ENCODE results near the gene SEZ6.

The SEZ6 gene

DNA sequence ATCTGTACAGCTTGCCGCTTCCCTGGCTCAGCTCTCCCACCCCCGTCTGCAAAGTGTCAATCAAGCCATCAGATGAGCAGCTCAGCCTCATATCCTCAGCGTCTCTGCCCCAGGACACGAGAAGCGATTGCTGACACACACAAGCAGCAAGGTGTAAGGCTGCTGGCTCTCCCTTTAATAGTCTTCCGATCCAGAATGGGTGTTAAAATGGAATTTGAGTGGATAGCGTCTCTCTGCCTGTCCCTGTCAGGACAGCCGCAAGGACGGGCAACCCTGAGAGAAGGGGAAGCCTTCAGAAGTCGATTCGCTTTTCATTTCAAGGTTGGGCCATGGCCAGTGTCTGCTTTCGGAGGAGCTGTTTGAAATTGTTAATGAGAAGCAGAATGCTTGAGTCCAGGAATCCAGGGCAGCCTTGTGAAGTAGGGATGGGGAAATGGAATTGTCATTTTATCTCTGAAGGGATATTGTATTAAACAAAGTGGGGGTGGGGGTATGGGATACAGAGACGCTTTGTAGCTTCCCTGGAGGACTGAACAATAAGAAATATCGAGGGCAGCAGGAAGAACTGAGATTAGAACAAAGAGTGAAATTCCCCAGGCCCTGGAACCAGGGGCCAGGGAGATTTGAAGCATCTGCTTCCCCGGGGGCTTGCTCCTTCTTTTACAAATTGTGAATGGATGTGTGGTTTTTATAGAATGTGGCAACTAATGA, 32.4 kb upstream of the SEZ6 start:
- DNase-seq (ENCODE audit: low read depth, low spot score), result no peak

DNA sequence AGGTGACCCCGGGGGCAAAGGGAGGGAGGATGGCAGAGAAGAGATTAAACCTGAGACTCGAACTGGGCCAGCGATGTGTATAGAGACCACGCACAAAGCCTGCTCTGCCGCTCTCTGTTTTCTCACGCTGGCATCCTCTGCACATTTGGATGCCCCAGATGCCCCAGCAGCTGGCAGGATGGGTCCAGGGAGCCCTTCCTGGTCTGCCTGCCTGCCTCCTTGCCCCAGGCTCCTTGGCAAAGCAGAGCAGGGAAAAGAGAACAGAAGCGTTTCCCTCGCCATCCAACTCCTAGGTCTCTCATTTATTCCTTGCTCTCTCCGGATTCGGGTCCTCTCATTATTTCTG, 31.9 kb upstream of the SEZ6 start:
- DNase-seq (ENCODE audit: low read depth, low spot score), result no peak

DNA sequence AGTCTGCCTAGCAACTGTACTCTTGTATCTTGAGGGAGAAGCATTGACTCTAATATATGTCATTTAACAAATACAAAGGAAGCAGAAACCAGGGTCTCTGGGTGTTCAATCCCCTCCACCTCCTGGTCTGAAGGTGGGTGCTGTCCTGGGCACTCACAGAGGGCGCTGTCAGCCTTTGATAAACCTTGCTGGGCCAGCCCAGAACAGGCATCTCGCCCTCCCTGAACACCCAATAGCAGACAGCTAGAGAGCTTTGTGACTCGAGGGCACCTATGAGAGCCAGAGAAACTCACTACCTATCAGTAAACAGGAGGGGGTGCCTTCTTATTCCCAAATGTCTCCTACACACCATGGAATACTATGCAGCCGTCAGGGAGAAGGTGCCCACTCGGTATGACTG, 30.8 kb upstream of the SEZ6 start:
- no peak for DNase-seq (ENCODE audit: low read depth, low spot score)

DNA sequence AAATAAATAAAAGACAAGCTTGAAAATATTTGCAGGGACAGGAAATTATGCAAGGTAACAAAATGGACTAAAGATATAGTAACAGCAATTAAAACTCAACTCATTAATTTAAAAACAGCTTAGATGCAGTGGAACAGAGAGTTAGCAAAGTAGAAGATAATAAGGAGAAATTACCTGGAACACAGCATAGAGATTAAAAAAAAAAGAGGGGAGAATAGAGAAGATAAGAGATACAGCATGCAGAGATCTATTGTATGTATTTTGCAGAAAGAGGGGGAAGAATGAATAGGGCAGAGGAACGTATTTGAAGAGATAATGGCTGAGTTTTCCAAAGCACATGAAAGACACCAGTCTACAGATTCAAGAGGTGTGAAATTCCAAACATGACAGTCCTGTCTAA, 28.7 kb upstream of the SEZ6 start:
- DNase-seq (ENCODE audit: low read depth, low spot score), result no peak

DNA sequence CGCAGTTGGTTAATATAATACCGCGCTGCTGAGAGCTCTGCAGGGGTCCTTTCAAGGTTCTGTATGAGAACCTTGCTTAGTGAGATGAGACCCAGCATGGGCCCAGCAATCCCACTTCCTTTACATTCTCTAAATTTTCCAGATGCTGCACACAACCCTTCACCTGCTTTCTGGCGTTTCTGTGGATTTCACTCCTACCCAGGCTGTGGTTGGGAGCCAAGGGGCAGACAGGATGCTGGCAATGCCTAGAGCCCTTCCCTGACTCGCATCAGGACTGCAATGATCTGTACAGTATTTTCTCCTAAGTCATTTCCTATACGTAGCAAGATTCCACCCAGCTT, 27.0 kb upstream of the SEZ6 start:
- DNase-seq (ENCODE audit: low read depth, low spot score), result no peak

DNA sequence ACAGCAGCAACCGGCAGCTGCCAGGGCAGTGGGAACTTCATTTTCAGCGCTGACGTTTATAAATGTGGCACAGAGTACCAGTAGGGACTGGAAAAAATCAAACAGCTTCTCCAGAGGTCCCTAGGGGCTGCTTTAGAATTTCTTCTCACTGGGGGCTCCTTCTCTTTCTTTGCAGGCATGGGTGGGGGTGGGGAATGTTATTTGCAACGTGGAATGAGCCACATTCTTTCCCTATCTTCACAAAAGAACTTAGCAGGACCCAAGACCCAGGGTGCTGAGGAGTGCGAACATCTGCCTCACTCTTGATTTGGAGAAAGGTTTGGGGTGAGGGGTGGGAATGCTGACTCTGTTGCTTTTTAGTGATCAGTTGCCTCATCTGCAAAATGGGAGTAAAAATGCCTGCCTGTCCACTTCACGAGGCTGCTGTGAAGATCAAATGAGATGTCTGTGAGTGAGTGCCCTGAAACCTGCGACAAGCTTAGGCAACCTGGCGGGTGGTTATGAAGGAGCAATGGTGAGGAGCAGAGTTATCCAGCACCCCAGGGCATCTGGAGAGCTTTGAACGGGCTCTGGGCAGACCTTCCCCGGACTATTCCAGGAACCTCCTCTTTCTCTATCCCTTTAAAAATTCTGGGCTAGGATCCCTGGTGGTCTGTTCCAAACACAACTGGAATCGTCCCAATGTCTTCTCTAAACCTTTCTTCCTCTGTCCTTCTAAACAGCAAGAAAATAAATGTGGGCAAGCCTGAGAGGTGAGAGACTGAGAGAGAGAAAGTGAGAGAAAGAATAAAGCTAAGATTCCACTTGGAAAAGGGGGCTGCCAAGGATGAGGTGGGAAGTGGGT, 26.4 kb upstream of the SEZ6 start:
- no peak for DNase-seq (ENCODE audit: low read depth, low spot score)

DNA sequence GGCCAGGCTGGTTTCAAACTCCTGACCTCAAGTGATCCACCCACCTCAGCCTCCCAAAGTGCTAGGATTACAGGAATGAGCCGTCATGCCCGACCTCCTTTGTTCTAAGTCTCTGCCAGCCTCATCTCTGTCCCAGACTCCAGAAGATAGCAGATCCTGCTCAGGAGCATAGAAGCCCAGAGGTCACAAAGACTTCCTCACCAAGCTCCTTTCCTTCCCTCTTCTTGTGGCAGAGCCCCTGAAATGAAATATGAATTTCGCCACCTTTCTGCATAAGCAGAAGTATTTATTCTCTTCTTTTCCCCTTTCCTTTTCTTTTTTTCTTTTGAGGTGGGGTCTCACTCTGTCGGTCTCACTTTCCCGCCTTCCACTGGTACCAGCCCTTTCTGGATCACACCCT, 25.7 kb upstream of the SEZ6 start:
- DNase-seq (ENCODE audit: low read depth, low spot score), result no peak

DNA sequence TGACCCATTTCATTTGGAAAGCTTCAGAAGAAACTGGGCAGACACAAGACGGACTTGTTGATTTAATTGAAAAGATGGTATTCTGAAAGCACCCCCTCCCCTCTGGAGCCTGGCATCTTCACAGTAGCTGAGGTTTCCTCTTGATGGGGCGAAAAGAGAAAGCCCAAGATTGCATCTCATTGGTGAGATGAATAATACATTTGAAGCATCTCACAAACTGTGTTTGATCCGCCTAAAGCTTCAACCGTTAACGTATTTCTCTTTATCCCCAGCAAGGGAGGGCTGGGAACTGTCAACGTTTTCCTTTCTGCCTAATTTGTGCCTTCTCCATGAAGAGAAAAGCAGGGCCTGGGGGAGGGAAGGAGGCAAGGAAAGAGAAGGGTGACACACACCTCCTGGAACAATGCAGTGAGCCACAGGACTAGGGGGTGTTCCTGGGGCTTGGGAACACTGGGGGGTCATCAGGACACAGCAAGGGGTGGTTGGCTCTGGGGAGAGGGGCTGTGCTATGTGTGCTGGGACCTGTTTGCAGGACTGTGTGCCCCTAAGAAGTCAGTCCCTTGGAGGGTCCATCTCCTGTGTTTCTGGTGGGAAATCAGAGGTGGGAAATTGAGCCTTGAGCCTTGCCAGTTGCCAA, 18.6 kb upstream of the SEZ6 start:
- no peak for DNase-seq (ENCODE audit: low read depth, low spot score)

DNA sequence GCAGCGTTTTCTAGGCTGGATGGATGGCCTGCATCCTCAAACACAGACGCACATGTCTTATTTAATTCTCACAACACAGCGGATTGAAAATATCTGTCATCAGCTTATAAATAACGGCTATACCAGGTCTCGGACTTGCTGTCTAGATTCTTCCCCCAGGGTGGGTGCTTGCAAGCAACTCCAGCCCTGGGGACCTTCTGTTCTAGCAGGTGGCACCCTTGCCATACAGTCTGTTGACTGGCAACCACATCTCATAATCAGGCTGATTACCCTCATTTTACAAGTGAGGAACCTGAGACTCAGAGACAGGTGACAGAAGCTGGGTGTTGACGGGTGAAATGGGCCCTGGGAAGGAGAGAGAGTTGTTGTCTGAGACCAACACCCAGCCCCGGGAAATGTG, 16.2 kb upstream of the SEZ6 start:
- DNase-seq (ENCODE audit: low read depth, low spot score), result no peak

DNA sequence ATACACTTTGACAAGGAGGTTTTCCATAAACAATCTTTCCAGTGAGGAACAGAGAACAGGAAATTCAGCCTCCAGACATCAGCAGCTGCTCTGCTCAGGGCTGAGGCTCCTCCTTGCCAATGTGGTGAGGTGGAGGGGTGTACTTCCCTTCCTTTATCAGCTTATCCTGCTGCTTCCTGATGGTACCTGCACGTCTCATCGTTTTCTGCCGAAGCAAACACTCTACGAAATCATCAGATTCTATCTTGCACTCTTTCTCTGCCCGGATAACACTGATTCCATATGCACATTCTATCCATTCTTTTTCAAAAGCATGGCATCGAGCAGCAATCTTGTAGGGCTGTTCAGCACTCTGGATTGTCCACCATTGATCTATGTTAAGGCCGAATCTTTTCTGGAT, 15.4 kb upstream of the SEZ6 start:
- no peak for DNase-seq (ENCODE audit: low read depth, low spot score)

DNA sequence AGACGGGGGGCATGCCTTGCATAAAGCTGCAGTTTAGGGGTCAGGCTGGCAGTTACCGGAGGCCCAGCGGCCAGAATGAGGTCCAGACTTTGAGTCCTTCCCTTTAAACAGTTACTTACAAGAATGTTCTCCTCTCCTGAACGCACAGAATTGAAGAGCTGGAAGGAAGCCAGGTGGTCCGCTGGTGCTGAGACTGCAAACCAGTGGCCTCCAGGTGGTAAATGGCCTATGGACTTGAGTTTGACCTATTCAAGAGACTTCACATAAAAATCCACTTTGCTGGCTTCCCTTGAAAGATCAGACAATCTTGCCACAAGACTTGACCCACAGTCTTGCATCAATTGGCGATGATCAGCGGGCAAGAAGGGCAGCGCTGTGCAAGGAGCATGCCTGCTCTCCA, 14.7 kb upstream of the SEZ6 start:
- no peak for DNase-seq (ENCODE audit: low read depth, low spot score)

DNA sequence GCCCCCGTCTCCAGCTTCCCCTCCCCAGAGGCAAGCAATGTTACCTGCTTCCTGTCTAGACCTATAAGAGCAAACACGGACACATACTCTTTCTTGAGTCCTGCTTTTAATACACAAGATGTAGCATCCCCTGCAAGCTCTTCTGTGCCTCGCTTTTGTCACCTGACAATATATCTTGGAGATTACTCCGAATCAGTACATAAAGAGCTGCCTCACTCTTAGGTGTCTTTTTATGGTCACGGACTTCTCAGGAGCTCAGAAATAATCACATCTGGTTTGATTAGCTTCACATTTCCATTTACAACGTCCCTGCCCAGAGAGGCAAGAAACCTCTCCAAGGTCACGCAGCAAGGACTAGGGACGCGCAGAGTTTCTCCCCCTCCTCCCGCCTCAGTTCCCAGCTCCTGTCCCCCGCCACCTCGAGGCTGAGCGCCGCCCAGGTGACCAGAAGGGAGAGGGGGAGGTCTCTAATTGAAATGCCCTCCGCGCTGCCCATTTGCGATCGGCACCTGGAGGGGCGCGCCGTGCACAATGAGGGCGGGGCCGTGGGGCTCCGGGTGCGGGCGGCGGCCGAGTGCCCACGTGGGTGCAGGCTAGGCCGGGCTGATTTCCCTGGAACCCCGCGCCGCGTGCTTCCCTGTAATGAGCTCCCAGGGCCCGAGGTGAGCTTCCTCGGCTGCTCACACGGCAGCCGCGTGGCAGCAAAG, 13.8 kb upstream of the SEZ6 start:
- no peak for DNase-seq (ENCODE audit: low read depth, low spot score)

DNA sequence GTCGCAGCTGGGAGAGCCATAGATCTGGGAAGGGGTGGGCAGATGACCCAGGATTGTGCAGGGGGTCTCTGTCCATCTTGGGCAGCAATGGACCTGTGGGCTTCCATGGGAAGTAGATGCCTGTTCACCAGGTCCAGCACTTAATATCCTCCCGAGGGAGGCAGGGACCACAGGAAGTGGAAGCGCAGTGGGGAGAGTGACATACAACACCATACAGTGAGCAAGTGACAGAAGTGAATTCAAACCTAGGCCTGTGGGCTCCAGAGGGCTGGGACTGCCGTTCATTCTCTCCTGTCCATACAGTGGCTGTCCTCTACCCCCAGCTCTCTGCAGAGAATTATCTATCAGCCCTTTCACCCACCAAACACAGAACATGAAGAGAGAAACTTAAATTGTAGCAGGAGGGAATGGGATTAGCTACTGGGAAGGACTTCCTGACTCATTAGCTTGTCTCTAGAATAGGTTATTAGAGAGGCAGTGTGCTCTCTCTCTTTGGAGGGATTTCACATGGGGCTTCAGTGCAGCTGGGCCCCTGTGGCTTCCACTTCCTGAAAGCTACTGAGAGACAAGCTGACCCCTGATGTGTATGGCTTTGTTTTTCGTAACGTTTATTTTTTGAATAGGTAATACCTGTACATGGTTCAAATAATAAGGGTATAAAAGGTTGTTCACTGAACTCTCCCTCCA, 13.1 kb upstream of the SEZ6 start:
- no peak for DNase-seq (ENCODE audit: low read depth, low spot score)

DNA sequence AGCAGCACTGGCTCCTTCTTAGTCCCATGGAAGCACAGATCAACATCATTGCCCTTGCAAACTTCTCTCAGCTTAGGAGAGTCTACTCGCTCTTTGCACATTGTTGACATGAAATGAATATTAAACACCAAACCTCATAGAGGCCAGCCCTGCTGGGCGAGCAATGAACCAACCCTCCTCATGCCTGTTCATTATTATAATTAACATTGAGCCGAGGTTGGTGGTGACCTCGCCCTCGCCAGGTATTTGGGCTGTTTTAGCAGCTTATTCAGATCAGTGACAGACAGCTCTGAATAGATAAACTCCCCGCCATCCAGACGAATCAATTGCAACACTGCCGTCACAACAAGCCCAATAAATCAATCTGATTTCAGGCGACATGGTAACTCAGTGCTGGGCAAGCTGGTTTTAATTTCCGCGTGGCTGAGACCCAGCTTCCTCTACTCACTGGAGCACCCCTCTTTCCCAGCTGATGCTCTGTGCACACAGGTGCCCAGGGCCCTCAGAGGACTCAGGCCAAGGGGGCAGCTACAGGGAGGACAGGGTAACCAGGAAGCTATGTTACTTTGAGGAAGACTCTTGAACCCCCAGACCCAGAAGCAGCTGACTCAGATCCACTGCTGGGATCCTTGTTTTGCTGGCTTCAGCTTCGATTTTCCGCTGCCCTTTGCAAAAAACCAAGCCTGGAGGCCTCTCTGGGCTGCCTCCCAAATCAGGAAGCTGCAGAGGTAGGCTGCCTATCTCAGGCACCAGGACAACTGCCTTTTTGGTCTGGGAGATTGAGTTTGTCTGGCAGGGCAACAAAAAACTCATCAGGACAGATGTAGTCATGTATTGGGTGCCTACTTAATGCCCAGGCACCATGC, 10.7 kb upstream of the SEZ6 start:
- DNase-seq (ENCODE audit: low read depth, low spot score), result no peak

DNA sequence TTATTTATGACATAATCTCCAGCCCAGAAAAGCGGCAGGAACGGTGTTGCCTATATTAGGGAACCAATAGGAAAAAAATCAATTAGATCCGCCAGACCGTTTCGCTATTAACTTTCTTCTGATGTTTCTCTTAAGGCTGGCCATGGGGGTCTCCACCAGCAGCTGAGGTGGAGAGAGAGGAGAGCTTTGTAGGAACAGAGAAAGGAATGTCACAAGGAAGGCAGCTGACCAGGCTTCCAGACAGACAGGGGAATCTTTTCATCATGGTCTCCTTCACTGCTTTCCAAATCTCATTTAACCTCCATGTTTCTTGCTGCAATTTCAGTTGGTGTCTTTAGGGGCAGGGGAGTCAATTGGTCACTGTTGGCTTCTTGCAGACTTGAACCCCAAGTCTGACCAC, 8.9 kb upstream of the SEZ6 start:
- no peak for DNase-seq (ENCODE audit: low read depth, low spot score)

DNA sequence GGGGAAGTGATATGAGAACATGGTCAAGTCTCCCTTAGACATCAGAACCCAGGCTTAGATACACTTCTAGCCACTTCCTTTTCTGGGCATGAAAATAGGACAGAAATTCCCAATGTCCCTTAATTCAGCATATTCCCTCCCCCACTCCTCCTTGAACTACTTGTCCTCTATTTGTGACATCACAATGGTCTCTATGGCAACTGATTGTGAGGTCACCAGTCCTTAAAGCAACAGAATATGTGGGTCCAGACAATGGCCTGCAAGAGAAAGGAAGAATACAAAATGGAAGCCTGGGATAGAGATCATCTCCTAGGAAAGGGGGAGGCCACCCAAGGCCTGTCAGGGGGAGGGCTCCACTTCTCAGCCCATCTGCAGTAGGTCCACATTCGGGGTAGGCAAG, 6.7 kb upstream of the SEZ6 start:
- no peak for DNase-seq (ENCODE audit: low read depth, low spot score)

DNA sequence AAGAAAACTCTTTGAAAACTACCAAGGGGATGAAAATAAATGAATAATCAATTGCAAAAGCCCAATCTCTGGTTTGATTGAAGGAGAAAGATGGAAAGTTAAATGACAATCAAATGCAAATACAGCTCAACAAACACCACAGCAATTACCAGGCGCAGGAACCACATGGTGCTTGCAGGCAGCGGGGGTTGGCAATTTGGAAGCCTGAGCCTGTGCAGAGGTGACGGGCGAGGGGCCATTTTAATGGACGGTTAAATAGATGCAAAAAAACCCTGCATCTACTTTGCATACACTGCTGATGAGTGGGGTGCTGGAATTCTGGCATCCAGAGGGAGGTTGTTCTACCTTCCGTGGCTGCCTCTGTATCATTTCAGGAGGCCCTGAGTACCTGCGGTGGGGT, 4.8 kb upstream of the SEZ6 start:
- no peak for DNase-seq (ENCODE audit: low read depth, low spot score)

DNA sequence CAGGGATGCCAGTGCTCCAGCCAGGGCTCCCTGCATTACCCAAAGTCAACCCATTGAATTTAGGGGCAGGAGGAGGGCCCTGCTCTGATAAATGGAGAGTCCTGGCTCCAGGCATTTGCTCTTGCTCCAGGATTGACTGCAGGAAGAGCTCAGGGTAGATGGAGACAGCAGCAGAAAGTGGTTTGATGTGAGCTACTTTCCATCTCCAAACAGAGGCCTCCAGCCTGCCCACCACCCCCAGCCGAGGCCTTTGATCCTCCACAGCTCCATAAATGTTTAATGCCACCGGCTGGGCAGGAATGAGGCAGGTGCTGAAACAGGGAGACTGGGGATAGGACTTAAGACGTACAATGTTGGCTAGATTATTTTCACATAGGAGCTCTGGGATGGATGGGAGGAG, 4.3 kb upstream of the SEZ6 start:
- DNase-seq (ENCODE audit: low read depth, low spot score), result no peak

DNA sequence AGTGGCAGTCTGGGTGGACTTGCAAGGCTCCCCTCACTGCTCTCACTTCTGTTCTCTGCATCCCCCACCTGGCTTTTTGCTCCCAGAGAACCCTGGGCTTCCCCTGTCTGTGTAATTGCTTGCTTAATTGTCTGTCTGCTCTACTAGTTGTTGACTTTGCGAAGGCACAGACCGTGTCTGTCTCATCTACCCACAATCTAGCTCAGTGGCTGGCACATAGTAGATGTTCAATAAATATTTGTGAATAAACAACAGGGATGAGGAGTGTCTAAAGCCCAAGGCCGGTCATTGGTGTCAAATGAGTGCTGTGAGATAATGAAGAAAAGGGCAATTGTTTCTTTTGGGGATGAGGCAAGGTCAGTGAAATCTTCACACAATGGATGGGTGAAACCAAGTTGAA, 2.8 kb upstream of the SEZ6 start:
- no peak for DNase-seq (ENCODE audit: low read depth, low spot score)

DNA sequence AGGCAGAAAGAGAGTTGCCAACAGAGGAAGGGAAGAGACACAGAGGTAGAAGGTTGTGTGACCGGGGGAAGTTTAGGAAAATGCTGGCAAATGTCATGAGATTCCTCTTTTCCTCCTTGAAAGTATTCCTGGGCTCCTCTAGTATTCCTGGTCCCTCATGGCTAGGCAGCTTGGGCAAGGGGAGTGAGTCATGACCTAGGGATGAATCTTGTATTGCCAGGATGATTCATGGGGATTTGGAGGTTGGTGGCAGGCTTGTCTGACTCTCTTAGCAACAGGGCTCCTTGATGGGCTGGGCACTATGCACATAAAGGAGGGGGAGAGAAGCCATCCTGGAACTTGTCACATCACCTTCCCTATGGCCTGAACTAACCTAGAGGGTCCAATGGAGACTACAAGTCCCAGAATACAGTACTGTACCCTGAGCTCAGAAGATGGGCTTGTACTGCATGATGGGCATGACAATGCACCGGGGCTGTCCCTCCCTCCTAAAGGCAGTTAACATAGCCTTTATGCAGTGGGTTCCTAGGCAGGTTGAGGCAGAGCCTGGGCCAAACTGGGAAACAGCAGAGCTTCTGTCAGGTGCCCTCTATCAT, 2.1 kb upstream of the SEZ6 start:
- DNase-seq (ENCODE audit: low read depth, low spot score), result no peak

DNA sequence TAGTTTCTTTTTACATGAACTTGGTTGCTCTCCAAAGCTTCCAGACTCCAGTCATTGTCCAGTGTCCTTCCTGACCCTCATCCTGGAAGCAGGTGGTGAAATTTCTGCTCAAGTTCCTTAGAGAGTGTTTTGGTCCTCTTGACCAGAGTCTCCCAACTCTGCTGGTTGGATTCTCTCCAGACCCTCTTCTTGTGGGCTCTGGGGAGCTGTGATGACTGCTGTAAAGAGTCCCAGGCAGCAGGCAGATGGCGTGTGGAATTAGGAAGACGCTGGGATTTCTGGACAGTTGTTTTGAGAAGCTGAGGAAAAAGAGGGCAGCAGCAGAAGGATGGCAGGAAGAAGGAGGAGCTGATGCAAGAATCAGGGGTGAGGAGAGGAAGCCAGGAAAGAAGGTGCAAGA, 1.6 kb upstream of the SEZ6 start:
- DNase-seq (ENCODE audit: low read depth, low spot score), result no peak

Data from brain pericyte (primary cell).